ENCODE measurements around the gene CADM3. TPM values are rescaled to one million over a fixed set of nuclear protein-coding genes. Genes with fewer than 3 reads are reported as not detected.

The CADM3 gene
- total RNA-seq, 1 experiment from 2014 or later, result not detected

GRCh38 chr1:159142391-159142663 is 29.1 kb upstream of the CADM3 start:
- no peak overlapping the region for H3K4me2 ChIP-seq
- no peak overlapping the region for H2AFZ ChIP-seq
- H3K27ac ChIP-seq, result no peak overlapping the region
- intact Hi-C loops (cut with micrococcal nuclease; ENCODE audit: unreplicated experiment), result no loop called here
- H3K79me2 ChIP-seq (ENCODE audit: low read depth), result no peaks in the 10 kb centered on the region
- ChIA-PET POLR2A (ENCODE audit: unreplicated experiment) (no interaction called here), CTCF (no interaction called here)
- peaks cover 40% of the 10 kb centered on the region for H3K27me3 ChIP-seq (ENCODE audit: insufficient read depth, low read depth)
- H3F3A ChIP-seq (ENCODE audit: insufficient read depth, low read depth), result no peaks in the 10 kb centered on the region
- TF ChIP-seq EZH2 (IDR thresholded peaks at IDR 0.05; ENCODE audit: low read depth) (no peak), CTCF (conservative IDR thresholded peaks at IDR 0.05) (no peak)
- H3K36me3 ChIP-seq (ENCODE audit: low read depth), result no peaks in the 10 kb centered on the region
- H3K9me2 ChIP-seq (ENCODE audit: insufficient read depth), result no peaks in the 10 kb centered on the region
- no peak for DNase-seq
- H3K4me1 ChIP-seq (replicated peaks; ENCODE audit: insufficient read depth), result no peaks in the 10 kb centered on the region
- H3K4me3 ChIP-seq, result no peak overlapping the region
- H4K20me1 ChIP-seq (ENCODE audit: insufficient read depth), result no peaks in the 10 kb centered on the region
- H3K9me3 ChIP-seq (ENCODE audit: insufficient read depth, low read depth), result no peaks in the 10 kb centered on the region
- BruUV-seq (replicated peaks), result no TSS peak

- Histone ChIP-seq H3K36me3 (ENCODE audit: low read depth) (no peaks in the 10 kb centered on the region), H2AFZ (no peak overlapping the region), H3K4me2 (no peak overlapping the region), H3K9me2 (ENCODE audit: insufficient read depth) (no peaks in the 10 kb centered on the region), H3K79me2 (ENCODE audit: low read depth) (no peaks in the 10 kb centered on the region), H3F3A (ENCODE audit: insufficient read depth, low read depth) (no peaks in the 10 kb centered on the region), H3K4me3 (no peak overlapping the region), H3K4me1 (replicated peaks; ENCODE audit: insufficient read depth) (no peaks in the 10 kb centered on the region), H3K27ac (no peak overlapping the region), H4K20me1 (ENCODE audit: insufficient read depth) (no peaks in the 10 kb centered on the region), H3K9me3 (ENCODE audit: insufficient read depth, low read depth) (no peaks in the 10 kb centered on the region), H3K27me3 (ENCODE audit: insufficient read depth, low read depth) (peaks cover 40% of the 10 kb centered on the region)
- ChIA-PET POLR2A (ENCODE audit: unreplicated experiment) (no interaction called here), CTCF (no interaction called here)
- BruUV-seq (replicated peaks), result no TSS peak
- TF ChIP-seq CTCF (conservative IDR thresholded peaks at IDR 0.05) (no peak), EZH2 (IDR thresholded peaks at IDR 0.05; ENCODE audit: low read depth) (no peak)
- no peak for DNase-seq
- intact Hi-C loops (cut with micrococcal nuclease; ENCODE audit: unreplicated experiment), result no loop called here
These were observed 28.5 kb upstream of the CADM3 start for GRCh38 chr1:159142726-159143510.

GRCh38 chr1:159144571-159144970 is 26.8 kb upstream of the CADM3 start:
- no peak for TF ChIP-seq EZH2 (IDR thresholded peaks at IDR 0.05; ENCODE audit: low read depth)
- TF ChIP-seq CTCF (conservative IDR thresholded peaks at IDR 0.05), result no peak
- ChIA-PET CTCF (no interaction called here), POLR2A (ENCODE audit: unreplicated experiment) (no interaction called here)
- no peak overlapping the region for H3K4me2 ChIP-seq
- peaks cover 34% of the 10 kb centered on the region for H3K27me3 ChIP-seq (ENCODE audit: insufficient read depth, low read depth)
- H2AFZ ChIP-seq, result no peak overlapping the region
- H3K27ac ChIP-seq, result no peak overlapping the region
- no peak for DNase-seq
- H3K79me2 ChIP-seq (ENCODE audit: low read depth), result no peaks in the 10 kb centered on the region
- H3K9me2 ChIP-seq (ENCODE audit: insufficient read depth), result no peaks in the 10 kb centered on the region
- intact Hi-C loops (cut with micrococcal nuclease; ENCODE audit: unreplicated experiment), result no loop called here
- H3K4me3 ChIP-seq, result no peak overlapping the region
- H4K20me1 ChIP-seq (ENCODE audit: insufficient read depth), result no peaks in the 10 kb centered on the region
- no peaks in the 10 kb centered on the region for H3K36me3 ChIP-seq (ENCODE audit: low read depth)
- no peaks in the 10 kb centered on the region for H3K4me1 ChIP-seq (replicated peaks; ENCODE audit: insufficient read depth)
- no peaks in the 10 kb centered on the region for H3F3A ChIP-seq (ENCODE audit: insufficient read depth, low read depth)
- BruUV-seq (replicated peaks), result no TSS peak
- no peaks in the 10 kb centered on the region for H3K9me3 ChIP-seq (ENCODE audit: insufficient read depth, low read depth)

All from PC-9 (cell line).